AG08396 (cell line): Measurements from ENCODE around the gene SOD2.
"Not testable (repeated sequence)": the region's sequence is repeated elsewhere in the genome, so short reads cannot be mapped to it uniquely, and the experiment has no call there.

Source experiments
- DNase-seq: peaks from one replicate; pipeline ENCODE4 v3.0.0; 2012; ENCODE audit warnings: low spot score, mixed read lengths

SOD2 gene

DNA sequence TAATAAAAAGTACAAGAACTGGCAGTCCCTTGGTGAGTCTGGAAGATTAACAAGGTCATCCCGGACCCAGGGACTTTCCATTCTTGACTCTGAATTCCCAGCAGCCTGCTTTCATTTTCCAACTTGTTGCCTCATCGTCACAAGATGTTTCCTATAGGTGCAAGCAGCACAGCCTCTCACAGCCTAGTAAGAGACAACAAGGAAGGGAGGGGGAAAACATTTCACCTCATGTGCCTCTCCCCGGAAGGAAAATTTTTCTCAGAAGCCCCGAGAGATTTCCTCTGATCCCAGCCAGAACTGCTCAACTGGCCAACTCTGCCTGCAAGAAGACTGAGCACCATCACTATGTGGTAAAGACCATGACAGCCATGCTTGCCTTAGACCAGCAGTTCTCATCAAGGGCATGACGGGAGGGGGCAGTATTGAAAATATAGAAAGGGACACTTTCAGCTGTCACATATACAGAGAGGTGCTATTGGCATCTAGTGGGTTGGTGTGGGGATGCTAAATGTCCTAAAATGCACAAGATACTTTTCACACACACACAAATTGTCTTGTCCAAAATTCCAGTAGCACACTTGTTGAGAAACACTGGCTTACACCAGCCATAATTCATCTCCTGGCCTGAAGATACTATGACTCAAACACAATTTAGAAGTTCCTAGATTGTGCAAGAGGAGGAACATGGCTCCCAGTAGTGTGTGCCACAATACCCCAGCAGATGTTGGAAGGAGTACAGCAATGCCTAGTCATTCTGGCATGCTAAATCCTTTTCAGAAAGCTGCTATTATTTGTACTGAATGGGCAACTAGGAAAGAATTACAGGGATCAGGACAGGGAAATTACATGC, 23.4 kb upstream of the SOD2 start:
- DNase-seq: peak; percentile 76

DNA sequence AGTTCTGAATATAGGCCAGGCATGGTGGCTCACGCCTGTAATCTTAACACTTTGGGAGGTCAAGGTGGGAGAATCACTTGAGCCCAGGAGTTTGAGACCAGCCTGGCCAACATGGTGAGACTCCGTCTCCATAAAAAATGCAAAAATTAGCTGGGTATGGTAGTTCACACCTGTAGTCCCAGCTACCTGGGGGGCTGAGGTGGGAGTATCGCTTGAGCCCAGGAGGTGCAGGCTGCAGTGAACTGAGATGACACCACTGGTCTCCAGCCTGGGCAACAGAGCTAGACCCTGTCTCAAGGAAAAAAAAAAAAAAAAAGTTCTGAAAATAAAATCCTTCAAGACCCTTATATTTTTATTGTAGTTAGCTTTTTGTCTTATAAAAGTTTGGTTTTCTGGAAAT, 22.6 kb upstream of the SOD2 start:
- no peak for DNase-seq

DNA sequence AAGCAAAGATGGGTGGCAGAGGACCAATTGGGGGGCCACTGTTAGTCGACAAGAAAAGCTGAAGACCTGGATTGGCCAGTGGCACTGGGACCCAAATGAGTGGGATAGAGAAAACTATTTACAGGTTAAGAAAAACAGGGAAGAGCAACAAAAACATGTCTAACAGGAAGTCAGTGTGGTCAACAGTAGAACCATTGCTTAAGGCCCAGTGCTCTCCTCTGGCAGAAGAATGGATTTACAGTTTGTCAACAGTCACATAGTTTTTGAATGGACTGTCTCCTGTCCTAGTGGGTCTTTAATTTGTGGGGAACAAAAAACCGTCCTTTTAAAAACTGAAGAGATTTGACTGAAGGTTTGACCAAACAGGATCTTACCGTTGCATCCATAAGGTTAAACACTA, 22.1 kb upstream of the SOD2 start:
- no peak for DNase-seq

DNA sequence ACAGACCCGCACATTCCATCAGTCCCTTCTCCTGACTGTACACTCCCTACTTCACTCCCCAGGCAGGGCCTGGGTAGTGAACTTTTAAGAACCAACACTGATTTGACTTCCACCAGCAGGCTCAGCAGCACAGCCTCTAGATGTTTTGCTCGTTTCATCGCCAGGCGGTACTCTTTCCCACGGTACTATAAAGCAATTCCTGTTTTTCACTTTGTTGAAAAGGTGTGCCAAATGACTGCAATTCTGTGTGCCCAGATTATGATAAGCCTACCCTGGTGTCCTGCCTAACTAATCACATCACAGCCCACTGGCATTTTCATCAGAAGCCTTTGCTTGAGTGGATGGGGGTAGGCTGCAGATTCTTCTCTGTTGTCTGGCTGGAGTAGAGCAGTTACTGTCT, 21.4 kb upstream of the SOD2 start:
- DNase-seq: no peak

DNA sequence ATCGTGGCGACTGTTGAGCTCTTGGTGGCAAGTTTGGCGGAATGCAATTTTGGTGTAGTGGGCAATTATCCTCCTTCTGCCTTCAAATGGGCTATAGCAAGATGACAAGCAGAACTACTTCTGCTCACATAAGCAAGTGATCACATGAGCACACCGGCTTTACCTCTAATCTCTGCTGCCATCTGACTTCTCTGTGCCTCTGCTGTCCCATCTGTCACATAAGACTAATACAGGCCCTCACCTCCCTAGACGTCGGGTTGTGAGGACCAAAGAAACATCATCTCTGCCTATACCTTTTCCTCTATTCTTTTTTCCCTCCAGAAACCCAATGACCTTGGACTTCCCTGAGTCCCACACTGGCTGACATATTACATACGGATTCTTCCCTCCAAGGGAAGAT, 20.9 kb upstream of the SOD2 start:
- no peak for DNase-seq

DNA sequence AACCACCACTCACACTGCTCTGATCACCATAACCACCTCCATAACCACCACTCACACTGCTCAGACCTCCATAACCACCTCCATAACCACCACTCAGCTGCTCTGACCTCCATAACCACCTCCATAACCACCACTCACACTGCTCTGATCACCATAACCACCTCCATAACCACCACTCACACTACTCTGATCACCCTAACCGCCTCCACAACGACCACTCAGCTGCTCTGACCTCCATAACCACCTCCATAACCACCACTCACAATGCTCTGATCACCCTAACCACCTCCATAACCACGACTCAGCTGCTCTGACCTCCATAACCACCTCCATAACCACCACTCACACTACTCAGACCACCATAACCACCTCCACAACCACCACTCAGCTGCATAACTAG, 19.3 kb upstream of the SOD2 start:
- DNase-seq: not testable (repeated sequence)

DNA sequence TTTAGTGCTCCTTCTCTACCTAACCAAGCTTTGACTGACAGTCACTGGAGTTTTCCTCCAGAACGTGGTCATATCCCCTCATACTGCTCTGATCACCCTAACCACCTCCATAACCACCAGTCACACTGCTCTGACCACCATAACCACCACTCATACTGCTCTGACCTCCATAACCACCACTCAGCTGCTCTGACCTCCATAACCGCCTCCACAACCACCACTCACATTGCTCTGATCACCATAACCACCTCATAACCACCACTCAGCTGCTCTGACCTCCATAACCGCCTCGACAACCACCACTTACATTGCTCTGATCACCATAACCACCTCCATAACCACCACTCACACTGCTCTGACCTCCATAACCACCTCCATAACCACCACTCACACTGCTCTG, 17.6 kb upstream of the SOD2 start:
- DNase-seq: not testable (repeated sequence)

DNA sequence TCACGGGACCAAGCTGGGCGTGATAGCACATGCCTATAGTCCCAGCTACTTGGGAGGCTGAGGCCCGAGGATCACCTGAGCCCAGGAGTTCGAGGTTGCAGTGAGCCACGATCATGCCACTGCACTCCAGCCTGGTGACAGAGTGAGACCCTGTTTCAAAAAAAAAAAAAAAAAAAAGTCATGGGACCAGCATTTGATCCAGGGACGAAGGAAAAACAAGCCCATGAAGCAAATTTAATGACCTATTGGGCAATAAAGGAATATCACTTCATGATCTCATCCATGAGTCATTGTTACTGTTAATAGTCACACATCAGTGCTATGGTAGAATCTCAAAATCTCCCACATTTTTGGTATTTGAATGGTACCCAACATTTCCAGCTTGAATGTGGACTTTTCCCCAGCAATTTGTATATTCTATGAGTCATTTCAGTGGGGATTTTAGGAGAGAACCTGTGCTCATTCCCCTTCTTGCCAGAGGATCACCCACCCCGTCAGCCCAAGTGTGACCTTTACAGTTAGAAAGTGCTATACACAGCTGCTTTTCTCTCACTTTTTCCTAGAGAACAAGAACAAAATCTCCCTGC, 8.5 kb upstream of the SOD2 start:
- peak; percentile 56 for DNase-seq

DNA sequence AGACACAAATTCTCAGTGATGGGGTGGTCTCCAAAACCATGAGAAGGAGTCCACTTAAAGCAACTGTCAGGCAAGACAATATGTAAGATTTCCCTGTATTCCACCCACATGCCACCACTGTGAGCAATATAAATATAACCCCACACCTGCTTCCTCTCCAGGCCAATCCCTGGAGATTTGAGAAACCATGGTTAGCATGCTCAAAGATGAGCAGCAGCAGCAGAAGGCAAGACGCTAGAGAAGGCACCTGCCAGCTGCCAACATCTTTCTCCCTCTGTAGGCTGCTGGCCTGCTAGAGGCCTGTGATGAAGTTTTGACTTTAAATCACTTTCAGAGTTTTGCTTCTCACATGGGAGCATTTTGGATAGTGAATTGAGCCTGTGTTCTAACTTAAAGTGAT, 7.9 kb upstream of the SOD2 start:
- DNase-seq: no peak

DNA sequence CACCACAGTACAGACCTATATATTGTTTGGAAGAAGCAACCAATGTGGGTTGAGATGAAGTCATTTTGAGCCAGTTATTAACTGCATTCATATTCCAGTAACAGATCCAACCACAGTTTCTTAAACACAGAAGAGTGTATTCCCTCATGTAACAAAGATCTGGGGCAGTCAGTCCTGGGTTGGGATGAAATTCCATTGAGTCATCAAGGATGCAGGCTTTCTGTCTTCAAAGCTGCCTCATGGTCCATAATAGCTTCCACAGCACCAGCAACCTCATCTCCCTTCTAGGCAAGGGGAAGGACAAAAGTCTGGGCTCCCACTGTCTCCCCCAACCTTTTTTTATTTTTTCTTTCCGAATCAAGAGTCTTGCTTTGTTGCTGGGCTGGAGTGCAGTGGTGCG, 2.9 kb upstream of the SOD2 start:
- DNase-seq: peak; percentile 64

DNA sequence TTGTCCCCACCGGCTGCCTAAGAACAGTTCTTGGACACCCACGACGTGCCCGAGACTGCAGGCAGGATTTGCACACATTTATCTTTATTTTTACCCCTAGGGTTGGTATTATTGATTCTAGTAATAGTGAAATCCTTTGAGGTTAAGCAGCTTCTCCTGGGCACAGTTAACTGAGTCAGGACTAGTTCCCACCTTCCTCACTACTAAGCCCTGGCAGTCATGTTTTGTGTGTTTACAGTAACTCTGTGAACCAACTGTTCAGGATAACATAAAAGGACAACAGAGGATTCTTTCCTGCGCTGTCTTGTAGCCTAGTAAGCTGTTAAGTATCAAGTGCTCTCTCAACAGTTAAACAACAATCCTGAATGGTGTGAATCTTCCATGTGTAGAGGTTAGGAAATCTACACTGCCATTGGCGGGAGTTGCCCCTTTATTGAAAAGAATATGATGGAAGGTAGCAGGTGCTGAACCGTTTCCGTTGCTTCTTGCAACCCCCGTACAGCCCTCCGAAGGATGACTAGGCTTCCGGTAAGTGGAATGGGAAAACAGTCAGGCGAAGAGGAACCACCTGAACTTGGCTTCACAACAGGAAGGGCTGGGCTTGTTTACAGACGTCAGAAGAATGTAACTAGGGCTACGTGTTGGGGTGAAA, 979 bp upstream of the SOD2 start:
- peak; percentile 17 for DNase-seq

DNA sequence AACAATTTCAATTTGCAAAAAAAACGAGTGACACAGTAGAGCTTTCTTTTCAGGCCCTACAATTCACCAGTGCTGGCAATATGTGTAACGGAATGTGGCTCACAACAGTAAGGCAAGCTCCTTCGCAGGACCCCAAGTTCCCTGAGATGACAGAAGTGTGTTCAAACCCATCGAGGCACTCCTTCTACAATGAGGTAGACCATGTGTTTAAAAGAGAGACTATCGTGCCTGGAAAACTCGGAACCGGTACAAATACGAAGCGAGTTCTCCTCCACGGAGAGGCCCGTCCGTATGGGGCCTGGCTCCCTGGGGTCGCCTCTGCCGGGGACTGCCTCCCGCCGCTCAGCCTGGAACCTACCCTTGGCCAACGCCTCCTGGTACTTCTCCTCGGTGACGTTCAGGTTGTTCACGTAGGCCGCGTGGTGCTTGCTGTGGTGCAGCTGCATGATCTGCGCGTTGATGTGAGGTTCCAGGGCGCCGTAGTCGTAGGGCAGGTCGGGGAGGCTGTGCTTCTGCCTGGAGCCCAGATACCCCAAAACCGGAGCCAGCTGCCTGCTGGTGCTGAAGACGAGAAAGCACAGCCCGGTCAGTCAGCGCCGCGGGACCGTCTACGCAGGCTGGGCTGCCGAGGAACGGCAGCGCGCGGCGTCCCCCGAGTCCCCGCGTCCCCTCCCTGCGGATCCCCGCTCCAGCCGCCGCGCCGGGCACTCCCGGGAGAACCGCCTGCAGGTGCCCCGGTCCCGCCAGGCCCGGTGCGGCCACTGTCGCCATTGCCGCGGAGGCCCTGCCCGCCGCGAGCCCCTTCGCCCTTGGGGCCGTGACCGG, 526 bp downstream of the SOD2 start:
- peak; percentile 51 for DNase-seq

DNA sequence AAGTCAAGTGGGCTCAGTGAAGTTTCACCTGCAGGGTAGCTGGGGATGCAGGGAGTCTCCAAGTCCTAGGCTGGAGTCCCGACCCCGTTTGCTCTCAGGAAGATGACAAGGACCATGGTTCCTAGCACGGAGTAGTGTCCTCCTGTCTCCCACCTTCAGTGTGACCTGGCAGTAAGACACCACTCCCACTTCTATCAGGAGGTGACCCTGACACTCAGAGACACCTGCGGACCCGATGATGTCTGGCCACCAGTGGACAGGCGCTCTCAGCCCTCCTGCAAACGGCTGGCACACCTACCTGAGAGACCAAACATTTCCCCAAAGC, 1.1 kb downstream of the SOD2 start:
- no peak for DNase-seq

DNA sequence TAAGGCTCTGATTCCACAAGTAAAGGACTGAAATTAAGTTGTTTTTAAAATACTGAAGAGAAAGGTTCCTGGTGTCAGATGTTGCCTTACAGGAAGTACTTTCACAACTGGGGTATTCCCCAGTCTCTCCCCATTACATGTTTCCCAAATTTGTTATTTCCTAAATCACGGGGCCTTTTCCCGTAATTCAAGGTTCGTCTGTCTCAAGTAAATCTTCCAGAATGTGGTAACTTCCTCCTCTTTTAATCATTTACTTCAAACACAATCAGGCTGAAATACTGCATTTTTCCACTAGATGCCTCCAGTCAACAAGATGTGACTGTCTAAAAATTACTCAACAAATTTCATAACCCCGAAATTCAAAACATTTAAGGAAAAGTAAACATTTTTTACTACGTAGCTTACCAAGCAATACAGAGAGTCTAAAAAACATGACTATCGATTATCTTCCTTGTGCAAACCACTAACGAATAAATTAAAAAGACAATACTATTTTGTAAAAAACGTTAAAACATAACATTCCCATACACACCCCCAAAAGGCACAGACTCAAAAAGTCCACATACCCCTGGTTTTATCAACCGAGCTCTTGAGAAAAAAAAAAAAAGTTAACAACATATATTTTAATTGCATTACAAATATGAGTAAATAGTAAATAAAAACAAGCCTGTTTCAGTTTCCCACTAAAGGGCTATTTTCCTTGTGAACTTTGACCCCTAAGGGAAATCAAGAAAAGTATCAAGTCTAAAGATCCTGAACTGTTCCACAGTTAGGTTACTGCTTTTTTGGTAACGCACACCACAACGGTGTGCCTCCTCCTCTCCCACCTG, 1.7 kb downstream of the SOD2 start:
- peak; percentile 60 for DNase-seq

DNA sequence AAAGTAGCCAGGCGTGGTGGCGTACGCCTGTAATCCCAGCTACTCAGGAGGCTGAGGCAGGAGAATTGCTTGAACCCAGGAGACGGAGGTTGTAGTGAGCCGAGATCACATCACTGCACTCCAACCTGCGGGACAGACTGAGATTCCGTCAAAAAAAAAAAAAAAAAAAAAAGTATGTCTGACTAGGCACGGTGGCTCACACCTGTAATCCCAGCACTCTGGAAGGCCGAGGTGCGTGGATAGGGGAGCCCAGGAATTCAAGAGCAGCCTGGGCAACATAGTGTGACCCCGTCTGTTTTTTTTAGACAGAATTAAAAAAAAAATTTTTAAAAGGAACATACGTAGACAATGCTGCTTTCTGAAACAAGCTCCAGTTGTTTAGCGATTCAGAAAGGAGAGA, 2.9 kb downstream of the SOD2 start:
- DNase-seq: not testable (repeated sequence)

DNA sequence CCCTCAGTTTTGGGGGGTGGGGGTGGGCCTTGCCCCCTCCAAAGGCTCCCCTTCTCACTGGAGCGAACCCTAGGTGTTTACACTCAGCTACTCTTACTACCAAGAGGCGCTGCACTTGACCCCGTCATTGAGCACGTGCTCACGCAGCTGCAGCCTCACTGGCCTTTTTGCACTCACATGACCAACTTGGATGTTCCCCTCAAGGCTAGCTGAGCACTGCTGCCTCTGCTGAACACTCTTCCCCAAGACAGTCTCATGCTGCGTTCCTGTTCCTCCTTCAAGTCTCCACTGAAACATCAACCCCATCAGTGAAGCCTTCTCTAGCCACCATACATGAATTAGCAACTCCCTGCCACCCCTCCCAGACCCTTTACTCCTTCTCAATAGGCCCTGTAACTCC, 4.0 kb downstream of the SOD2 start:
- no peak for DNase-seq

DNA sequence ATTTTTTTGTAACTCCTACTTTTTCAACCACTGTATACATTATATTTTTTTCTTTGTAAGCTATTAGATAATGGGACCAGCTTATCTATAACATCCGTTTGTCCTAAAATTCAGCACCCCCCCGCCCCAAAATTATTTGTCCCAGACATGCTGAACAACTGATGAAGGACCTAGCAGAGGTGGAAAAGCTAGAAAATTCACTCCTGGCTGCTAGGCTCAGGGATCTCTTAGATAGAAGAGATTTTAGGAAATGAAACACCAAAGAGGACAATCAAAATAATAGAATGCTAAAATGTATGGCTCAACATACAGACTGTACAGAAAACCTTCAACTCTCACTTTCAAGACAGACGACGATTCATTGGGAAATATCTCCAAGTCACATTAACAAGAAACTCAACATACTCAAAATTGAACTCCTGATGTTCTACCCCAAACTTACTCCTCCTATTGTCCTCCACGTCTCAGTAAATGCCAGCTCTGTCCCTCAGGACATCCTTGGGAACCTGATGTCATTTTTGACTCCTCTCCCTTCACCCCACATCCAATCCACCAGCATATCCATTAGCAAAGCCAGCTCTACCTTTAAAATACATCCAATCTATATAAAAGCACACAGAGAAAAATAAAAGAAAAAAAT, 4.7 kb downstream of the SOD2 start:
- no peak for DNase-seq

DNA sequence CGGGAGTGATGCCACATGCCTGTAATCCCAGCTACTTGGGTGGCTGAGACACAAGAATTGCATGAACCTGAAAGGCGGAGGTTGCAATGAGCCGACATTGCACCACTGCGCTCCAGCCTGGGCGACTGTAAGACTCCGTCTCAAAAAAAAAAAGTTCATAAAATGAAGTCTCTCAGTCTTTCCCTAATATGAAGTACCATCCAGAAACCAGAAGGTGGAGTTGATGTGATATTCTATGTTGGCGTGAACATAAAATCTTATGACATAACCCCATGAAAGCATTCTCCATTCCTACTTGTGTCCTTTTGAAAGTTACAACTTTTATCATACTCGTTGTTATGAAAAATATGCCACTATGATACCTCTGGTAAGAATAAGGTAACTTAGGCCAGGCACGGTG, 5.7 kb downstream of the SOD2 start:
- no peak for DNase-seq

DNA sequence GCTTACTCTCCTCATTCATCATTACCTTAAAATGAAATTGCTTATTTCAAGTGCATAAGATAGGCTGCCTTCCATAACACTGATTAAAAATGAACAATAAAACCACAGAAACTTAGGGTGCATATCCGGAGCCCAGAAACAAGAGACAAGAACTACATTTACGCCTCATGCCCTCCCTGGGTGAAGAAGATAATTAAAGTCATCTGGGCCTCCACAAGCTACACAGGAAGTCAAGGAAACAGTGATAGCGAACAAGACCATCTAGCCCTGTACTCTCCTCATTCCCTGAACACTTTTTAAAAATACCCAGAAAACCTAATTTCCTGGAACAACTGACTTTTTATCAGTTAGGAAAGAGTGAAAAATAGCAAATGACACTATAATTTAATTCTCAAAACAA, 6.3 kb downstream of the SOD2 start:
- DNase-seq: no peak

DNA sequence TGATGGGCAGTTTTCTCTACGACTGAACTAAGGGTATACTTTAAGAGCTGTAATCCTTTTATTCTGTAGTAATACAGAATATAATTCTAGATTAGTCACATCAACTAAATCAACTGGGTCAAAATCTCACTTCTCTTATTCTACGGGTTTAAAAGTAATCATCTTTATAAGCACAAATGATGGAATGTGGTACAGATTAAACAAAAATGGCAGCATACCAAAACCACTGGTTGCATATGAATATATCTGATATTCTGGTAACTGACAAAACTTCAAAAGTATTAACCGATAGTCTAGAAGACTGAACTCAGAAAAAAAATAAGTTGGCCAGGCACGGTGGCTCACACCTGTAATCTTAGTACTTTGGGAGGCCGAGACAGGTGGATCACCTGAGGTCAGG, 7.0 kb downstream of the SOD2 start:
- no peak for DNase-seq

DNA sequence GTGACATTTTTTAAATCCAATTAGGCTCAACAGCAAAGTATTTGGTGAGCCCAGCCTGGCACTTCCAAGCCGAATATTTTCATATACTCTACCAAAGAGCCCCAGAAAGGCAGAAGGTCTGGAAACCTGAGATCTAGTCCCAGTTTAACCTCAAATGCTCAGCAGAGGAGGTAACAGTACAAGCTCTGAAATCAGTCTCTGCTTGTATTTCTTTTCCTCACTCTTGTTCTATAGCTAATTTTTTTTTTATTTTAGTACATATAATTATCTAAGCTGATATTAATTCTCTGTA, 9.1 kb downstream of the SOD2 start:
- no peak for DNase-seq

DNA sequence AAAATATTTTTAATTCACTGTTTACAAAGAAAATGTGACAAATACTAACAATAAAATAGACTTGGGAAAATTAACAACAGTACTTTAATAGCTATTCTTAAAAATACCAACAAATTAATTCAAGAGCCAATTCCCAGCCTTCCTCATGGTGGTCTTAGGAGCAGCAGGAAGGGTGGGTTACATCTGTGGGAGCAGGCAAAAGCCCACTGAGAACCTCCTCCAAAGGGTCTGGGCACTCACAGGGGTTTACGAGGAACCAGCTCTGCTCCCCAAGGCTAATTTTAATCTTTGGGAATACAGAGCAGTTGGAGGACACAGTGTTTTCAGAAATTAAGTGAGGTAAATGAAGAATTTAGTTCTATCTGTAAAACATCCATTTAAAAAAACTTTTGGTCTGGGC, 10.2 kb downstream of the SOD2 start:
- no peak for DNase-seq
